Measurements from ENCODE around the gene IGSF21. TPM values are rescaled to one million over a fixed set of nuclear protein-coding genes. Genes with fewer than 3 reads are reported as not detected.

The IGSF21 gene
- total RNA-seq, 2 donors from 2014 or later = 4.6 to 8.5 TPM

DNA sequence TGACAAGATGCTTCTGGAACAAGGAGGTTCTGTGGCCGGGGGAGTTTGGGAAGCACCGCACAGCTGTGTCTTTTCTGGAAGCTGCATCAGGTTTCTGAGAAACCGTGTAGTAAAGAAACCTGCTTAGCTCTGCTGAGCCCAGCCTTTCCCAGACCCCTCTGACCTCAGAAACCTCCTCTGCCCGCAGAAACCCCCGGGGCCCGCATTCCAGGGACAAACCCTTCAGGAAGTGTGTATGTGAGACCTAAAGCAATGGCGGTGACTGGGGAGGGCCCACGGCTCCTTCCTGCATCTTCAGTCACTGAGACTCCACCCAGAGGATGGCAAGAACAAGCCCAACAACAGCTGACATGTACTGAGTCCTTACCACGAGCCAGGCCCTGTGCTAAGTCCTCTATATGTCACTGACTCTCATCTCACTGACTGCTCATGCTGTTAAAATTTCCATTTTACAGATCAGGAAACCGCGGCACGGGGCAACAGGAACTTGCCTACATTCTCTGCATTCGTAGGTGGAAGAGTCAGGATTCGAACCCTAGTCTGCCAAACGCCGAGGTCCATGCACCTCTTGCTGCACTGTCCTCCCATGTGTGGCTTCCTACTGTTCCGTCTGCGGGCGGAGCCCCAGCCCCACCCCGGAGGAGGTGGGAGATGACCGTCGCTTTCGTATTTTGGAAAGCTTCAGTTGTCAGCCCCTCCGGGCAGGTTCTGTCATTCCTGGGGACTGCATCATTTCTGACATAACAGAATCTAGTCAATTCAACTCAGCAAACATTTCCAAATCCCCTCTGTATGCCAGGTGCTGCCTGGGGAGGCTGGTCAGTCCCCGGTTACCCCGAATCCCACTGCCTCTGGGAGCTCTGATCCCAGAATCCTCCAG, 299.8 kb downstream of the IGSF21 start:
- H3K27ac ChIP-seq = no peak overlapping the region
- TF ChIP-seq POLR2A (IDR thresholded peaks at IDR 0.05) (no peak), CTCF (IDR thresholded peaks at IDR 0.05) (no peak), POLR2AphosphoS5 (IDR thresholded peaks at IDR 0.05) (no peak)
- no peaks in the 10 kb centered on the region for H3K9me3 ChIP-seq
- no peaks in the 10 kb centered on the region for H3K27me3 ChIP-seq (replicated peaks; ENCODE audit: insufficient read depth)
- no peaks in the 10 kb centered on the region for H3K36me3 ChIP-seq
- no peaks in the 10 kb centered on the region for H3K4me1 ChIP-seq (replicated peaks)
- intact Hi-C loops (cut with DNase I) = no loop called here
- 68% methylated on average over 26 of the region's 26 CpGs for WGBS
- DNase-seq (ENCODE audit: low spot score) = no peak
- no peak overlapping the region for H3K4me3 ChIP-seq

DNA sequence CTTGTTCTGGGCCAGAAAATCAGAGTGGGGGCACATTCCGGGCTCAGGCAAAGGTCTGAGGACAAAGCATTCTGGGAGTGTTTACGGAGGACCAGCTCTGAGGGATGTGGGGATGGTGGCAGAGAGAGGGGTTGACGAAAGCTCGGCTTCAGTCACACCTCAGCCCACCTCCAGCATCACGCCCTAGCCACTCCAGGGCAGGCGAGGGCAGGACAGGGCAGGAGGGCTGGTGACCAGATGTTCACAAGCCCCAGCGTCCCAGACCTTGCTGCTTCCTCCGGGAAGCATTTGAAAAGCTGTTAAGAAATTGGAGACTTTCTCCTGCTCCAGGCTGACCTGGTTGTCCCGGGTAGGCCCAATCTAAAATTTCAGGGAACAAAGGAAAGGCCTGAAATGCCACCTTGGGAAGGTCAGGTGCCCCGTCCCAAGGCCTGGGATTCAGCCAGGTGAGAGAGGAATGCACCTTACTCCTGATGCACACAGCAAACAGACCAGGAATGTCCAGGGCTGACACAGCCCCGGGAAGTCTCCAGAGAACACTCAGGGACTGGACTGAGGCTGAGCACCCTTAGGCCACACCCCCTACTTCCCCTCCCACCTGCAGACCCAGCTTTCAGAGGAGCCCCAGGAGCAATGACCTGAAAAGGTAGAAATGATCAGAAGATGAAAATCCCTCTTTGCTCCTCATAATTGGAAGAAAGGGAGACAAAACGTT, 301.2 kb downstream of the IGSF21 start:
- whole genome bisulfite sequencing = 55% methylated on average over 12 of the region's 12 CpGs
- Histone ChIP-seq H3K36me3 (no peaks in the 10 kb centered on the region), H3K4me1 (replicated peaks) (no peaks in the 10 kb centered on the region), H3K27me3 (replicated peaks; ENCODE audit: insufficient read depth) (no peaks in the 10 kb centered on the region), H3K27ac (no peak overlapping the region), H3K4me3 (no peak overlapping the region), H3K9me3 (no peaks in the 10 kb centered on the region)
- intact Hi-C loops (cut with DNase I) = no loop called here
- DNase-seq (ENCODE audit: low spot score) = no peak
- TF ChIP-seq POLR2AphosphoS5 (IDR thresholded peaks at IDR 0.05) (no peak), CTCF (IDR thresholded peaks at IDR 0.05) (no peak), POLR2A (IDR thresholded peaks at IDR 0.05) (no peak)

- Histone ChIP-seq H3K4me1 (replicated peaks) (no peaks in the 10 kb centered on the region), H3K9me3 (no peaks in the 10 kb centered on the region), H3K27me3 (replicated peaks; ENCODE audit: insufficient read depth) (no peaks in the 10 kb centered on the region), H3K36me3 (no peaks in the 10 kb centered on the region), H3K27ac (no peak overlapping the region), H3K4me3 (no peak overlapping the region)
- DNase-seq (ENCODE audit: low spot score) = no peak
- WGBS = 77% methylated on average over 8 of the region's 8 CpGs
- TF ChIP-seq CTCF (IDR thresholded peaks at IDR 0.05) (no peak), POLR2A (IDR thresholded peaks at IDR 0.05) (no peak), POLR2AphosphoS5 (IDR thresholded peaks at IDR 0.05) (no peak)
- intact Hi-C loops (cut with DNase I) = no loop called here
These were observed 302.1 kb downstream of the IGSF21 start for GRCh38 chr1:18409609-18410237.

DNA sequence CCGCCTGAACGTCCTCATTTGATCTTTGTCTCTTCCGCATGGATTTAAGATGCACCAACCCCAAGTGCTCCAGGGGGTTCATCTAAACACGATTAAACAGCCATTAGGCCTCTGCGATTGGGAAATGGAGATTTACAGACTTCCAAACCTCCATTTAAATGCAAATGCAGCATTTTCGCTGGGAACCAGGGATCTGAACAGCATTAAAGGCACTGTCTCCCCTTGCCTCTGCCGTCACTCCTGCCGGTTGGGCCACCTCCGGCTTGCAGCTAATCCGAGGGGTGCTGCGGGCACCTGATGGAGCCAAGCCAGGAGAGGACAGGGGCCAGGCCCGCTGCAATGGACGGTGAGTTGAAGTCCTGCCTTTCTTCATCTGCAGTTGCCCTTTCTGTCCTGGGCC, 302.8 kb downstream of the IGSF21 start:
- WGBS = 67% methylated on average over 13 of the region's 13 CpGs
- intact Hi-C loops (cut with DNase I) = no loop called here
- no peaks in the 10 kb centered on the region for H3K4me1 ChIP-seq (replicated peaks)
- no peak overlapping the region for H3K27ac ChIP-seq
- no peak for TF ChIP-seq CTCF (IDR thresholded peaks at IDR 0.05)
- no peak for TF ChIP-seq POLR2AphosphoS5 (IDR thresholded peaks at IDR 0.05)
- TF ChIP-seq POLR2A (IDR thresholded peaks at IDR 0.05) = no peak
- no peaks in the 10 kb centered on the region for H3K36me3 ChIP-seq
- H3K9me3 ChIP-seq = no peaks in the 10 kb centered on the region
- H3K4me3 ChIP-seq = no peak overlapping the region
- no peak for DNase-seq (ENCODE audit: low spot score)
- H3K27me3 ChIP-seq (replicated peaks; ENCODE audit: insufficient read depth) = no peaks in the 10 kb centered on the region

All from prostate gland (tissue), 2 donors.